Measurements from ENCODE around the gene RIMS1.

Gene RIMS1

GRCh38 chr6:72049376-72049775 is 163.0 kb downstream of the RIMS1 start:
- no peak for FAIRE-seq
- DNase-seq (ENCODE audit: insufficient read length) = no peak
- TF ChIP-seq TAF1 (IDR thresholded peaks at IDR 0.05; ENCODE audit: borderline replicate concordance, low read depth, low read length) = no peak
- TF ChIP-seq POLR2A (IDR thresholded peaks at IDR 0.05; ENCODE audit: low read depth, low read length) = no peak
- TF ChIP-seq POLR2AphosphoS5 (IDR thresholded peaks at IDR 0.05; ENCODE audit: low read depth, low read length) = no peak

GRCh38 chr6:72061286-72061685 is 174.9 kb downstream of the RIMS1 start:
- TF ChIP-seq TAF1 (IDR thresholded peaks at IDR 0.05; ENCODE audit: borderline replicate concordance, low read depth, low read length) (no peak), POLR2A (IDR thresholded peaks at IDR 0.05; ENCODE audit: low read depth, low read length) (no peak), POLR2AphosphoS5 (IDR thresholded peaks at IDR 0.05; ENCODE audit: low read depth, low read length) (no peak)
- no peak for DNase-seq (ENCODE audit: insufficient read length)
- FAIRE-seq = no peak

GRCh38 chr6:72064399-72064975 is 178.1 kb downstream of the RIMS1 start:
- no peak for DNase-seq (ENCODE audit: insufficient read length)
- no peak for FAIRE-seq

GRCh38 chr6:72078096-72078495 is 191.7 kb downstream of the RIMS1 start:
- no peak for DNase-seq (ENCODE audit: insufficient read length)
- no peak for TF ChIP-seq POLR2A (IDR thresholded peaks at IDR 0.05; ENCODE audit: low read depth, low read length)
- TF ChIP-seq POLR2AphosphoS5 (IDR thresholded peaks at IDR 0.05; ENCODE audit: low read depth, low read length) = no peak
- TF ChIP-seq TAF1 (IDR thresholded peaks at IDR 0.05; ENCODE audit: borderline replicate concordance, low read depth, low read length) = no peak

More at GRCh38 chr6:72064399-72064975, 178.1 kb downstream of the RIMS1 start:
- TF ChIP-seq POLR2A (IDR thresholded peaks at IDR 0.05; ENCODE audit: low read depth, low read length) (no peak), POLR2AphosphoS5 (IDR thresholded peaks at IDR 0.05; ENCODE audit: low read depth, low read length) (no peak), TAF1 (IDR thresholded peaks at IDR 0.05; ENCODE audit: borderline replicate concordance, low read depth, low read length) (no peak)

GRCh38 chr6:72080260-72080941 is 194.1 kb downstream of the RIMS1 start:
- FAIRE-seq = no peak
- TF ChIP-seq TAF1 (IDR thresholded peaks at IDR 0.05; ENCODE audit: borderline replicate concordance, low read depth, low read length) (no peak), POLR2A (IDR thresholded peaks at IDR 0.05; ENCODE audit: low read depth, low read length) (no peak), POLR2AphosphoS5 (IDR thresholded peaks at IDR 0.05; ENCODE audit: low read depth, low read length) (no peak)
- no peak for DNase-seq (ENCODE audit: insufficient read length)

More at GRCh38 chr6:72078096-72078495, 191.7 kb downstream of the RIMS1 start:
- no peak for FAIRE-seq

GRCh38 chr6:72081871-72082270 is 195.5 kb downstream of the RIMS1 start:
- no peak for TF ChIP-seq POLR2AphosphoS5 (IDR thresholded peaks at IDR 0.05; ENCODE audit: low read depth, low read length)
- TF ChIP-seq TAF1 (IDR thresholded peaks at IDR 0.05; ENCODE audit: borderline replicate concordance, low read depth, low read length) = no peak
- no peak for TF ChIP-seq POLR2A (IDR thresholded peaks at IDR 0.05; ENCODE audit: low read depth, low read length)
- DNase-seq (ENCODE audit: insufficient read length) (no peak), FAIRE-seq (no peak)

- no peak for DNase-seq (ENCODE audit: insufficient read length)
- TF ChIP-seq TAF1 (IDR thresholded peaks at IDR 0.05; ENCODE audit: borderline replicate concordance, low read depth, low read length) (no peak), POLR2A (IDR thresholded peaks at IDR 0.05; ENCODE audit: low read depth, low read length) (no peak), POLR2AphosphoS5 (IDR thresholded peaks at IDR 0.05; ENCODE audit: low read depth, low read length) (no peak)
- FAIRE-seq = no peak
These were observed 197.6 kb downstream of the RIMS1 start for GRCh38 chr6:72083976-72084375.

GRCh38 chr6:72084992-72085569 is 198.7 kb downstream of the RIMS1 start:
- no peak for TF ChIP-seq TAF1 (IDR thresholded peaks at IDR 0.05; ENCODE audit: borderline replicate concordance, low read depth, low read length)
- TF ChIP-seq POLR2AphosphoS5 (IDR thresholded peaks at IDR 0.05; ENCODE audit: low read depth, low read length) = no peak
- TF ChIP-seq POLR2A (IDR thresholded peaks at IDR 0.05; ENCODE audit: low read depth, low read length) = no peak
- DNase-seq (ENCODE audit: insufficient read length) (no peak), FAIRE-seq (no peak)

- FAIRE-seq (no peak), DNase-seq (ENCODE audit: insufficient read length) (no peak)
- TF ChIP-seq POLR2A (IDR thresholded peaks at IDR 0.05; ENCODE audit: low read depth, low read length) (no peak), POLR2AphosphoS5 (IDR thresholded peaks at IDR 0.05; ENCODE audit: low read depth, low read length) (no peak), TAF1 (IDR thresholded peaks at IDR 0.05; ENCODE audit: borderline replicate concordance, low read depth, low read length) (no peak)
These were observed 208.2 kb downstream of the RIMS1 start for GRCh38 chr6:72094506-72094905.

GRCh38 chr6:72102561-72102960 is 216.2 kb downstream of the RIMS1 start:
- no peak for DNase-seq (ENCODE audit: insufficient read length)
- TF ChIP-seq TAF1 (IDR thresholded peaks at IDR 0.05; ENCODE audit: borderline replicate concordance, low read depth, low read length) = no peak
- TF ChIP-seq POLR2AphosphoS5 (IDR thresholded peaks at IDR 0.05; ENCODE audit: low read depth, low read length) = no peak
- no peak for TF ChIP-seq POLR2A (IDR thresholded peaks at IDR 0.05; ENCODE audit: low read depth, low read length)
- no peak for FAIRE-seq

GRCh38 chr6:72111611-72112010 is 225.3 kb downstream of the RIMS1 start:
- TF ChIP-seq POLR2A (IDR thresholded peaks at IDR 0.05; ENCODE audit: low read depth, low read length) (no peak), POLR2AphosphoS5 (IDR thresholded peaks at IDR 0.05; ENCODE audit: low read depth, low read length) (no peak), TAF1 (IDR thresholded peaks at IDR 0.05; ENCODE audit: borderline replicate concordance, low read depth, low read length) (no peak)
- no peak for FAIRE-seq
- DNase-seq (ENCODE audit: insufficient read length) = no peak

GRCh38 chr6:72130327-72130726 is 244.0 kb downstream of the RIMS1 start:
- DNase-seq (ENCODE audit: insufficient read length) (no peak), FAIRE-seq (no peak)
- TF ChIP-seq POLR2AphosphoS5 (IDR thresholded peaks at IDR 0.05; ENCODE audit: low read depth, low read length) (no peak), TAF1 (IDR thresholded peaks at IDR 0.05; ENCODE audit: borderline replicate concordance, low read depth, low read length) (no peak), POLR2A (IDR thresholded peaks at IDR 0.05; ENCODE audit: low read depth, low read length) (no peak)
